ENCODE measurements around the gene STARD7. TPM values are rescaled to one million over a fixed set of nuclear protein-coding genes. Genes with fewer than 3 reads are reported as not detected.
A peak's percentile ranks its signal among the peaks of the same experiment; 100 is the strongest.

Gene STARD7
- total and polyA plus RNA-seq, 10 of the 15 experiments (the other 5 are each of a cell fraction or from before 2014, with no cell fraction given): 85.4 to 237 (median 153) TPM

DNA sequence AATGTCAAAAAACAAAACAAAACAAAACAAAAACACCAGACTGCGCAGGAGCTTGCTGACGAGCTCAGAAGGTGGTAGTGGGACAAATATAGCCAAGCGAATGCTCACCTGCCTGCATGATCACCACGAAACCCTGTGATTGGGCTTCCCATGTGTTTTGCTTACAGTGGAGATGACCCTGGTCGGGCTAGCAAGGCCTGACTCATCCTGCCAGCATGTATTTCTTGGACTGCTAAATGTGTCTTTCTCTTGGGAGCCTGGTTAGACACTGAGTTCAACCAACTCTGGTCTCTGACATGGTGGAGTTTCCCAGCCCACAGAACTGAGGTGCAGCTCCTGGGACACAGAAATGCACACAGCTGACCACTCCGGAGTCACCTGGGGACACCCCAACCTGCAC lies 32.7 kb downstream of the STARD7 start:
- CTCF ChIA-PET: interaction anchor here (0.6 to 10.6 kb wide), 20 partner anchors 10 to 333 kb away, joined by 3 to 535 read pairs (median 15); partner anchors contain the start of genes ADRA2B, ANKRD36C, ASTL and DUSP2
- TF ChIP-seq ATF7 (IDR thresholded peaks at IDR 0.05; ENCODE audit: low read depth): 0 out of 2 replicates have a peak, but pooled peaks have one; percentile 14
- no peak for TF ChIP-seq HDAC6 (IDR thresholded peaks at IDR 0.05; ENCODE audit: unreplicated experiment)
- TF ChIP-seq MEF2B (IDR thresholded peaks at IDR 0.05; ENCODE audit: partially characterized antibody, poor library complexity, severe bottlenecking): peak; percentile 49
- TF ChIP-seq BHLHE40 (IDR thresholded peaks at IDR 0.05; ENCODE audit: borderline replicate concordance in 1 of 2, low read depth in 2 of 2, low read length in 1 of 2): 0 out of 4 replicates have a peak, but pooled peaks of 1 of the 2 experiments have one; percentile 12
- TF ChIP-seq RUNX3 (IDR thresholded peaks at IDR 0.05; ENCODE audit: low read length): peak; percentile 19; the same call in 1 of the 2 replicates
- Histone ChIP-seq H3K27ac (ENCODE audit: control insufficient read depth, insufficient read depth) (no peak overlapping the region), H3K36me3 (ENCODE audit: control insufficient read depth in 2 of 2, insufficient read depth in 2 of 2, low read length in 1 of 2) (no peaks in the 10 kb centered on the region), H3K4me3 (no peak overlapping the region), H2AFZ (ENCODE audit: control insufficient read depth, low read depth, low read length) (peak overlapping the region; percentile 34; the same call in 1 of the 2 replicates), H3K79me2 (ENCODE audit: control insufficient read depth, insufficient read depth, low read length) (no peaks in the 10 kb centered on the region), H4K20me1 (ENCODE audit: control insufficient read depth, insufficient read depth) (no peaks in the 10 kb centered on the region), H3K9ac (ENCODE audit: control insufficient read depth, insufficient read depth, low read length) (no peak overlapping the region), H3K27me3 (replicated peaks in 1 of 2; ENCODE audit: control insufficient read depth in 2 of 2, insufficient read depth in 2 of 2, low read length in 1 of 2) (no peaks in the 10 kb centered on the region), H3K4me2 (ENCODE audit: control insufficient read depth, insufficient read depth) (no peak overlapping the region; the same call in 1 of the 2 replicates), H3K9me3 (replicated peaks; ENCODE audit: control insufficient read depth, insufficient read depth, low read length) (no peaks in the 10 kb centered on the region), H3K4me1 (ENCODE audit: control insufficient read depth, insufficient read depth, low read length) (peaks cover 6% of the 10 kb centered on the region; the same call in 1 of the 2 replicates)
- WGBS (ENCODE audit: insufficient coverage, insufficient replicate concordance, low lambda C conversion rate, missing lambda C conversion rate): 8% methylated on average over 6 of the region's 6 CpGs
- RAD21 ChIA-PET (ENCODE audit: unreplicated experiment): interaction anchor here (0.8 to 8.9 kb wide), 16 partner anchors 11 to 183 kb away, joined by 3 to 463 read pairs (median 14); partner anchors contain the start of genes ADRA2B, ASTL, DUSP2 and STARD7
- POLR2A ChIA-PET: interaction anchor here (0.6 to 4.3 kb wide), 8 partner anchors 12 to 38 kb away, joined by 3 to 35 read pairs (median 14); partner anchors contain the start of genes ASTL and STARD7
- DNase-seq (ENCODE audit: low read depth, low spot score): no peak
- intact Hi-C loops (cut with micrococcal nuclease; ENCODE audit: unreplicated experiment) (no loop called here), in situ Hi-C loops (cut with MboI) (loop anchor here (5.0 kb wide), 1 partner anchor 34 kb away; no protein-coding TSS in a partner anchor)
- SMC1A ChIA-PET (ENCODE audit: uncharacterized antibody, unreplicated experiment): interaction anchor here (0.8 to 7.5 kb wide), 14 partner anchors 9 to 183 kb away, joined by 3 to 338 read pairs (median 16); partner anchors contain the start of genes ASTL, DUSP2 and STARD7
- FAIRE-seq: no peak
- peak; percentile 36 for ATAC-seq
- BruUV-seq (replicated peaks): no TSS peak

All from GM12878 (cell line).